BLaER1 (cell line): ENCODE results near the gene TMEM74B.

Experiments used
- H3K27ac ChIP-seq: shearing (Covaris generic); formaldehyde crosslinking; 2 replicates; pipeline ENCODE4 v1.8.1; 2022
- H3K27me3 ChIP-seq: shearing (Covaris generic); formaldehyde crosslinking; 2 replicates; pipeline ENCODE4 v1.8.1; 2022
- H3K36me3 ChIP-seq: shearing (Covaris generic); formaldehyde crosslinking; 2 replicates; pipeline ENCODE4 v1.8.1; 2022
- H3K4me1 ChIP-seq: shearing (Covaris generic); formaldehyde crosslinking; 2 replicates; pipeline ENCODE4 v1.8.1; 2022
- H3K4me2 ChIP-seq: shearing (Covaris generic); formaldehyde crosslinking; 2 replicates; pipeline ENCODE4 v1.8.1; 2022
- H3K4me3 ChIP-seq: shearing (Covaris generic); formaldehyde crosslinking; 2 replicates; pipeline ENCODE4 v1.8.1; 2022
- H3K9ac ChIP-seq: shearing (Covaris generic); formaldehyde crosslinking; 2 replicates; pipeline ENCODE4 v1.8.1; 2022
- H3K9me3 ChIP-seq: shearing (Covaris generic); formaldehyde crosslinking; 2 replicates; pipeline ENCODE4 v1.8.1; 2022
- H4K20me1 ChIP-seq: shearing (Covaris generic); formaldehyde crosslinking; 2 replicates; pipeline ENCODE4 v1.8.1; 2022
- Cebpa-rat ChIP-seq: shearing (Covaris generic); IDR thresholded peaks from 2 replicates; pipeline ENCODE4 v1.8.1; 2022

Gene TMEM74B

DNA sequence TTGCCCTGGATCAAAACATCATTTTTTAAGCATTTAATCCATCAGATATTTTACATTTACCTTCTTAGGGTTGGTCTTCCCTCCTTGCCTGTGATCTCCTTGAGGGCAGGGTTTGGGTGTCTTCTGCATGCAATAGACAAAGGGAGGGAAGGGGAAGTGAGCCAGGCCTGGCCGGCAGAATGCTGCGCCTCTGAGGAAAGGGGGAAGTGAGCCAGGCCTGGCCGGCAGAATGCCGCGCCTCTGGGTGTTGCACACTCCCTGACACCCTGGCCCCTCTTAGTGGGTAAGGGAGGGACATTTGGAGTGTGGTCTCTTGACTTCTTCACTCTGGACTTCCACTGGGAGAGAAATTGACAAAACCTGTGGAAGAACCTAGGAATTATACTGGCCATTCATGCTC lies 53.9 kb downstream of the TMEM74B start:
- TF ChIP-seq Cebpa-rat: no peak
- H3K4me2 ChIP-seq: no peak overlapping the region
- peaks cover 90% of the 10 kb centered on the region for H3K36me3 ChIP-seq
- H3K9me3 ChIP-seq: 0 out of 2 replicates have a peak, but pooled peaks cover 7% of the 10 kb centered on the region
- no peaks in the 10 kb centered on the region for H3K27me3 ChIP-seq
- H3K4me1 ChIP-seq: no peaks in the 10 kb centered on the region
- peaks cover 55% of the 10 kb centered on the region for H4K20me1 ChIP-seq
- no peak overlapping the region for H3K4me3 ChIP-seq
- H3K9ac ChIP-seq: no peak overlapping the region
- H3K27ac ChIP-seq: no peak overlapping the region
